ENCODE measurements around the gene PAPOLB.

- TF ChIP-seq POLR2AphosphoS5 (IDR thresholded peaks at IDR 0.05) (no peak), EP300 (conservative IDR thresholded peaks at IDR 0.05; ENCODE audit: poor library complexity, severe bottlenecking) (no peak), RAD21 (conservative IDR thresholded peaks at IDR 0.05) (no peak), EZH2 (IDR thresholded peaks at IDR 0.05; ENCODE audit: borderline replicate concordance, insufficient read depth, low read length, poor library complexity, severe bottlenecking) (no peak), REST (IDR thresholded peaks at IDR 0.05; ENCODE audit: borderline replicate concordance) (no peak)
- TF ChIP-seq, protein P1, sequence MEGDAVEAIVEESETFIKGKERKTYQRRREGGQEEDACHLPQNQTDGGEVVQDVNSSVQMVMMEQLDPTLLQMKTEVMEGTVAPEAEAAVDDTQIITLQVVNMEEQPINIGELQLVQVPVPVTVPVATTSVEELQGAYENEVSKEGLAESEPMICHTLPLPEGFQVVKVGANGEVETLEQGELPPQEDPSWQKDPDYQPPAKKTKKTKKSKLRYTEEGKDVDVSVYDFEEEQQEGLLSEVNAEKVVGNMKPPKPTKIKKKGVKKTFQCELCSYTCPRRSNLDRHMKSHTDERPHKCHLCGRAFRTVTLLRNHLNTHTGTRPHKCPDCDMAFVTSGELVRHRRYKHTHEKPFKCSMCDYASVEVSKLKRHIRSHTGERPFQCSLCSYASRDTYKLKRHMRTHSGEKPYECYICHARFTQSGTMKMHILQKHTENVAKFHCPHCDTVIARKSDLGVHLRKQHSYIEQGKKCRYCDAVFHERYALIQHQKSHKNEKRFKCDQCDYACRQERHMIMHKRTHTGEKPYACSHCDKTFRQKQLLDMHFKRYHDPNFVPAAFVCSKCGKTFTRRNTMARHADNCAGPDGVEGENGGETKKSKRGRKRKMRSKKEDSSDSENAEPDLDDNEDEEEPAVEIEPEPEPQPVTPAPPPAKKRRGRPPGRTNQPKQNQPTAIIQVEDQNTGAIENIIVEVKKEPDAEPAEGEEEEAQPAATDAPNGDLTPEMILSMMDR (IDR thresholded peaks at IDR 0.05; ENCODE audit: poor library complexity, severe bottlenecking): no peak
Measured at GRCh38 chr7:4838626-4839334, 23.1 kb downstream of the PAPOLB start.

Measured in neural cell (in vitro differentiated cells).